Measurements from ENCODE around the gene TMEM14A.
A peak's percentile ranks its signal among the peaks of the same experiment; 100 is the strongest.
"Not testable (repeated sequence)": the region's sequence is repeated elsewhere in the genome, so short reads cannot be mapped to it uniquely, and the experiment has no call there.

Gene TMEM14A

GRCh38 chr6:52704781-52705502, 34.0 kb downstream of the TMEM14A start:
- not testable (repeated sequence) for DNase-seq

GRCh38 chr6:52706001-52706400, 35.1 kb downstream of the TMEM14A start:
- DNase-seq = no peak

GRCh38 chr6:52707963-52708680, 37.2 kb downstream of the TMEM14A start:
- no peak for DNase-seq

GRCh38 chr6:52712136-52712535, 41.2 kb downstream of the TMEM14A start:
- DNase-seq = no peak

GRCh38 chr6:52714761-52715160, 43.8 kb downstream of the TMEM14A start:
- not testable (repeated sequence) for DNase-seq

- DNase-seq = no peak
Measured at GRCh38 chr6:52718550-52718949, 47.6 kb downstream of the TMEM14A start.

GRCh38 chr6:52720321-52720720, 49.4 kb downstream of the TMEM14A start:
- no peak for DNase-seq

- DNase-seq = no peak
Measured at GRCh38 chr6:52724042-52724405, 53.1 kb downstream of the TMEM14A start.

- peak in 1 of 2 donors; percentile 30 for DNase-seq
Measured at GRCh38 chr6:52724406-52725121, 53.7 kb downstream of the TMEM14A start.

- no peak for DNase-seq
Measured at GRCh38 chr6:52725143-52725534, 54.2 kb downstream of the TMEM14A start.

- no peak for DNase-seq
Measured at GRCh38 chr6:52725535-52726192, 54.8 kb downstream of the TMEM14A start.

- DNase-seq = no peak
Measured at GRCh38 chr6:52726193-52726542, 55.3 kb downstream of the TMEM14A start.

GRCh38 chr6:52726741-52727535, 56.0 kb downstream of the TMEM14A start:
- DNase-seq = no peak

GRCh38 chr6:52727908-52728307, 57.0 kb downstream of the TMEM14A start:
- no peak for DNase-seq

GRCh38 chr6:52728394-52728793, 57.5 kb downstream of the TMEM14A start:
- DNase-seq = no peak

GRCh38 chr6:52729576-52729975, 58.7 kb downstream of the TMEM14A start:
- DNase-seq = no peak

GRCh38 chr6:52731719-52732118, 60.8 kb downstream of the TMEM14A start:
- DNase-seq = no peak

GRCh38 chr6:52733172-52733571, 62.3 kb downstream of the TMEM14A start:
- DNase-seq = no peak

GRCh38 chr6:52734072-52734471, 63.2 kb downstream of the TMEM14A start:
- DNase-seq = no peak

- no peak for DNase-seq
Measured at GRCh38 chr6:52735071-52735470, 64.2 kb downstream of the TMEM14A start.

GRCh38 chr6:52736145-52736544, 65.2 kb downstream of the TMEM14A start:
- no peak for DNase-seq

All from bone marrow (tissue), 2 donors.